Fibroblast of gingiva (primary cell): ENCODE results near the gene ARHGDIA.
A peak's percentile ranks its signal among the peaks of the same experiment; 100 is the strongest.

ENCODE experiments used
- DNase-seq: peaks from one replicate; pipeline ENCODE4 v3.0.0-alpha.2; 2011; ENCODE audit warnings: low read depth

Gene ARHGDIA

GRCh38 chr17:81863833-81864768 is 7.0 kb downstream of the ARHGDIA start:
- DNase-seq: no peak

- DNase-seq: peak; percentile 57
Measured at GRCh38 chr17:81863123-81863675, 7.9 kb downstream of the ARHGDIA start.

- DNase-seq: peak; percentile 100
Measured at GRCh38 chr17:81860756-81861568, 10.2 kb downstream of the ARHGDIA start.

- no peak for DNase-seq
Measured at GRCh38 chr17:81859906-81860755, 11.0 kb downstream of the ARHGDIA start, which contains the start of gene P4HB. TSS of gene P4HB (minus strand) at chr17:81860535. CDS start at chr17:81860471, 64 bp downstream.

GRCh38 chr17:81858967-81859905 is 11.9 kb downstream of the ARHGDIA start:
- DNase-seq: no peak

- DNase-seq: no peak
Measured at GRCh38 chr17:81858170-81858966, 12.8 kb downstream of the ARHGDIA start.

GRCh38 chr17:81854974-81855774 is 16.0 kb downstream of the ARHGDIA start:
- no peak for DNase-seq

GRCh38 chr17:81852237-81852636 is 18.9 kb downstream of the ARHGDIA start:
- DNase-seq: no peak

- DNase-seq: no peak
Measured at GRCh38 chr17:81851423-81851822, 19.7 kb downstream of the ARHGDIA start.

- no peak for DNase-seq
Measured at GRCh38 chr17:81849457-81849856, 21.7 kb downstream of the ARHGDIA start.

GRCh38 chr17:81846743-81847689 is 24.1 kb downstream of the ARHGDIA start:
- DNase-seq: no peak

GRCh38 chr17:81845881-81846742 is 25.0 kb downstream of the ARHGDIA start:
- DNase-seq: no peak

- no peak for DNase-seq
Measured at GRCh38 chr17:81845361-81845760, 25.8 kb downstream of the ARHGDIA start.

- DNase-seq: no peak
Measured at GRCh38 chr17:81844887-81845286, 26.2 kb downstream of the ARHGDIA start.

- no peak for DNase-seq
Measured at GRCh38 chr17:81844327-81844851, 26.7 kb downstream of the ARHGDIA start.

GRCh38 chr17:81843713-81844326 is 27.3 kb downstream of the ARHGDIA start:
- DNase-seq: no peak
